SK-N-MC (cell line): ENCODE measurements around the gene PAGE2.

Source experiments
- EZH2 ChIP-seq: fragments of 200-600 bp; sonication (generic); IDR thresholded peaks from one replicate; pipeline ENCODE4 v1.6.1; 2017; ENCODE audit warnings: antibody characterized with exemption
- FOXP2 ChIP-seq: optimal IDR thresholded peaks from 2 replicates; pipeline ENCODE3; 2011; ENCODE audit warnings: mild to moderate bottlenecking, moderate library complexity; ENCODE audit not compliant: insufficient read depth; ENCODE audit errors: extremely low read length, control extremely low read depth
- POLR2AphosphoS5 ChIP-seq: IDR thresholded peaks from 2 replicates; pipeline ENCODE4 v1.6.1; 2012; ENCODE audit warnings: mild to moderate bottlenecking, low read depth, low read length, borderline replicate concordance

GRCh38 chrX:55102754-55103153 is 13.9 kb downstream of the PAGE2 start:
- TF ChIP-seq FOXP2: no peak
- TF ChIP-seq POLR2AphosphoS5: no peak
- TF ChIP-seq EZH2: no peak
